Stimulated activated naive B cell treated with anti-CD40 and anti-IgM and Interleukin-4, amounts not matched to agents 10 μg/mL and 1 μg/mL and 100 μg/mL, for 72 hours (primary cell): Measurements from ENCODE around the gene PCDHA6.
"Not testable (repeated sequence)": the region's sequence is repeated elsewhere in the genome, so short reads cannot be mapped to it uniquely, and the experiment has no call there.

Experiments used
- ATAC-seq, 2 donors: fragments of 150-1000 bp; cut with Tn5 transposase; replicated peaks; 2 replicates each; pipeline ENCODE4 v1.10.0; 2021; ENCODE audit warnings: moderate library complexity in 1 of 2
- DNase-seq: peaks from one replicate; pipeline ENCODE4 v3.0.0; 2021
- H3K27ac Mint-ChIP-seq: one replicate; pipeline ENCODE4 v1.8.0; 2022; ENCODE audit warnings: mild to moderate bottlenecking, mixed read lengths
- H3K27me3 Mint-ChIP-seq, 2 donors: one replicate each; pipeline ENCODE4 v1.8.0; 2022; ENCODE audit warnings: mixed read lengths in 2 of 2
- H3K36me3 Mint-ChIP-seq, 2 donors: one replicate each; pipeline ENCODE4 v1.8.0; 2022; ENCODE audit warnings: mixed read lengths in 2 of 2, mild to moderate bottlenecking in 1 of 2
- H3K4me1 Mint-ChIP-seq, 2 donors: one replicate each; pipeline ENCODE4 v1.8.0; 2022; ENCODE audit warnings: mixed read lengths in 2 of 2, mild to moderate bottlenecking in 1 of 2
- H3K4me3 Mint-ChIP-seq, 2 donors: one replicate each; pipeline ENCODE4 v1.8.0; 2022; ENCODE audit warnings: mild to moderate bottlenecking in 2 of 2, mixed read lengths in 2 of 2, moderate library complexity in 1 of 2
- H3K9me3 Mint-ChIP-seq, 2 donors: one replicate each; pipeline ENCODE4 v1.8.0; 2022; ENCODE audit warnings: mixed read lengths in 2 of 2, mild to moderate bottlenecking in 1 of 2

Gene PCDHA6

GRCh38 chr5:140834439-140835008 lies 6.8 kb downstream of the PCDHA6 start:
- not testable (repeated sequence) for H3K4me3 Mint-ChIP-seq, DNase-seq, ATAC-seq, H3K4me1 Mint-ChIP-seq
- H3K27me3 Mint-ChIP-seq = peaks cover 19 to 34% of the 10 kb centered on the region in 2 donors
- H3K27ac Mint-ChIP-seq = peak overlapping the region; percentile 73
- H3K9me3 Mint-ChIP-seq = peaks cover 16 to 17% of the 10 kb centered on the region in 2 donors
- peaks cover 2 to 11% of the 10 kb centered on the region in 2 donors for H3K36me3 Mint-ChIP-seq

- Mint-ChIP-seq H3K9me3 (peaks cover 16 to 23% of the 10 kb centered on the region in 2 donors), H3K36me3 (peaks cover 2 to 11% of the 10 kb centered on the region in 2 donors), H3K27ac (peak overlapping the region; percentile 20), H3K4me3 (no peak overlapping the region), H3K27me3 (peaks cover 27 to 42% of the 10 kb centered on the region in 2 donors), H3K4me1 (no peaks in the 10 kb centered on the region)
- DNase-seq (no peak), ATAC-seq (no peak)
Measured at GRCh38 chr5:140835622-140836510, 8.1 kb downstream of the PCDHA6 start.

- ATAC-seq = no peak
- Mint-ChIP-seq H3K27me3 (peaks cover 15 to 27% of the 10 kb centered on the region in 2 donors), H3K36me3 (no peaks in the 10 kb centered on the region), H3K9me3 (peaks cover under 1 to 13% of the 10 kb centered on the region in 2 donors), H3K27ac (no peak within 1 kb of the TSS), H3K4me1 (no peaks in the 10 kb centered on the region), H3K4me3 (no peak within 1 kb of the TSS)
- no peak for DNase-seq
Measured at GRCh38 chr5:140840978-140841962, 13.5 kb downstream of the PCDHA6 start, which contains the start of gene PCDHA8. Gene PCDHA8, plus strand, starts transcription at chr5:140841187. Its CDS starts 135 bp downstream, at chr5:140841322.

GRCh38 chr5:140842798-140843733 lies 15.3 kb downstream of the PCDHA6 start:
- Mint-ChIP-seq H3K27me3 (peaks cover 26 to 31% of the 10 kb centered on the region in 2 donors), H3K4me1 (no peaks in the 10 kb centered on the region), H3K27ac (no peak overlapping the region), H3K36me3 (no peaks in the 10 kb centered on the region), H3K4me3 (no peak overlapping the region), H3K9me3 (peaks cover 5 to 17% of the 10 kb centered on the region in 2 donors)
- DNase-seq (no peak), ATAC-seq (no peak)

GRCh38 chr5:140848139-140849102 lies 20.7 kb downstream of the PCDHA6 start, which contains the start of gene PCDHA9:
Gene PCDHA9, plus strand, starts transcription at chr5:140848382. Its CDS starts 114 bp downstream, at chr5:140848496.
- H3K27me3 Mint-ChIP-seq = peaks cover 14 to 23% of the 10 kb centered on the region in 2 donors
- not testable (repeated sequence) for H3K27ac Mint-ChIP-seq, ATAC-seq, H3K36me3 Mint-ChIP-seq, H3K9me3 Mint-ChIP-seq, DNase-seq, H3K4me1 Mint-ChIP-seq, H3K4me3 Mint-ChIP-seq

GRCh38 chr5:140849831-140850634 lies 22.3 kb downstream of the PCDHA6 start:
- peaks cover 14 to 26% of the 10 kb centered on the region in 2 donors for H3K27me3 Mint-ChIP-seq
- not testable (repeated sequence) for H3K4me1 Mint-ChIP-seq, ATAC-seq, H3K36me3 Mint-ChIP-seq, H3K4me3 Mint-ChIP-seq, DNase-seq, H3K27ac Mint-ChIP-seq, H3K9me3 Mint-ChIP-seq

- Mint-ChIP-seq H3K4me3 (no peak within 1 kb of the TSS), H3K27ac (no peak within 1 kb of the TSS), H3K9me3 (peaks cover 6 to 12% of the 10 kb centered on the region in 2 donors), H3K27me3 (peaks cover 12 to 31% of the 10 kb centered on the region in 2 donors), H3K36me3 (peaks cover 4 to 7% of the 10 kb centered on the region in 2 donors), H3K4me1 (no peaks in the 10 kb centered on the region)
- ATAC-seq (no peak), DNase-seq (no peak)
Measured at GRCh38 chr5:140855772-140856674, 28.3 kb downstream of the PCDHA6 start, which contains the start of gene PCDHA10. Gene PCDHA10, plus strand, starts transcription at chr5:140855897. Its CDS starts 152 bp downstream, at chr5:140856049.

GRCh38 chr5:140857177-140857986 lies 29.6 kb downstream of the PCDHA6 start:
- H3K9me3 Mint-ChIP-seq = peaks cover 6 to 12% of the 10 kb centered on the region in 2 donors
- ATAC-seq = no peak
- H3K36me3 Mint-ChIP-seq = peaks cover 4 to 8% of the 10 kb centered on the region in 2 donors

GRCh38 chr5:140857987-140858240 lies 30.2 kb downstream of the PCDHA6 start:
- peaks cover 4 to 11% of the 10 kb centered on the region in 2 donors for H3K36me3 Mint-ChIP-seq
- H3K4me1 Mint-ChIP-seq = no peaks in the 10 kb centered on the region
- peaks cover 6 to 12% of the 10 kb centered on the region in 2 donors for H3K9me3 Mint-ChIP-seq
- ATAC-seq = no peak
- DNase-seq = no peak
- H3K27me3 Mint-ChIP-seq = peaks cover 12 to 40% of the 10 kb centered on the region in 2 donors
- no peak overlapping the region for H3K4me3 Mint-ChIP-seq
- H3K27ac Mint-ChIP-seq = no peak overlapping the region

More at GRCh38 chr5:140857177-140857986, 29.6 kb downstream of the PCDHA6 start:
- Mint-ChIP-seq H3K4me3 (no peak overlapping the region), H3K27me3 (peaks cover 12 to 36% of the 10 kb centered on the region in 2 donors), H3K27ac (no peak overlapping the region), H3K4me1 (no peaks in the 10 kb centered on the region)
- DNase-seq = no peak
